22Rv1 (cell line): ENCODE data around the gene RCL1.

ENCODE experiments used
- ZFX ChIP-seq: fragments of 450-650 bp; IDR thresholded peaks from 2 replicates; pipeline ENCODE4 v1.6.1; 2017; ENCODE audit warnings: antibody characterized with exemption, borderline replicate concordance
- TF ChIP-seq, protein P1 (sequence below): fragments of 450-650 bp; IDR thresholded peaks from 2 replicates; pipeline ENCODE4 v1.5.1; 2017; ENCODE audit warnings: mild to moderate bottlenecking

DNA sequence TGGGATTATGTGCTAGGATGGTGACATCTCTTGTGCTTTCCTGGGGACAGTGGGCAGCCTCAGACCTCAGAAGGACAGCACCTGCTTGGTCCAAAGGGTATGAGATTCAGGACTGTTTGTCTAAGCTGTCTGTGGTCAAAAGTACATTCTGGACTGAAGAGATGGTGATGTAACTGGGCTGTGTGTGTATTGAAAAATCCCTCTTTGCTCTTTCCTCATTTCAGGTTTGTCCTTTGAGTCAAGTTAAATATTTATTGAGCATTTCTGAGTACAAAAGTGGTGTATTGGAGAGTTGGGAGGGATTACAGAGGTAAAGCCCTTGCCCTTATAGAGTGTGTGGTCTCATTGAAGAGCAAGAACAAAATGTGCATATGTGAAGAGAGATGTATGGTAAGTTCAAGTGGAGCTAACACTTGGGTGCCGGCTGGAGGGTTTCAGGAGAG lies 46.7 kb downstream of the RCL1 start:
- TF ChIP-seq, protein P1, sequence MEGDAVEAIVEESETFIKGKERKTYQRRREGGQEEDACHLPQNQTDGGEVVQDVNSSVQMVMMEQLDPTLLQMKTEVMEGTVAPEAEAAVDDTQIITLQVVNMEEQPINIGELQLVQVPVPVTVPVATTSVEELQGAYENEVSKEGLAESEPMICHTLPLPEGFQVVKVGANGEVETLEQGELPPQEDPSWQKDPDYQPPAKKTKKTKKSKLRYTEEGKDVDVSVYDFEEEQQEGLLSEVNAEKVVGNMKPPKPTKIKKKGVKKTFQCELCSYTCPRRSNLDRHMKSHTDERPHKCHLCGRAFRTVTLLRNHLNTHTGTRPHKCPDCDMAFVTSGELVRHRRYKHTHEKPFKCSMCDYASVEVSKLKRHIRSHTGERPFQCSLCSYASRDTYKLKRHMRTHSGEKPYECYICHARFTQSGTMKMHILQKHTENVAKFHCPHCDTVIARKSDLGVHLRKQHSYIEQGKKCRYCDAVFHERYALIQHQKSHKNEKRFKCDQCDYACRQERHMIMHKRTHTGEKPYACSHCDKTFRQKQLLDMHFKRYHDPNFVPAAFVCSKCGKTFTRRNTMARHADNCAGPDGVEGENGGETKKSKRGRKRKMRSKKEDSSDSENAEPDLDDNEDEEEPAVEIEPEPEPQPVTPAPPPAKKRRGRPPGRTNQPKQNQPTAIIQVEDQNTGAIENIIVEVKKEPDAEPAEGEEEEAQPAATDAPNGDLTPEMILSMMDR: no peak
- no peak for TF ChIP-seq ZFX
